SU-DHL-6 (cell line): Measurements from ENCODE around the gene TTC6.

Experiments
- EZH2phosphoT487 ChIP-seq: fragments of 200-600 bp; sonication (generic), shearing (Covaris generic); conservative IDR thresholded peaks from 2 replicates; pipeline ENCODE4 v1.6.1; 2018; ENCODE audit warnings: mild to moderate bottlenecking, antibody characterized with exemption, low read length, moderate library complexity, mixed read lengths
- TF ChIP-seq, protein P1 (sequence below): fragments of 200-600 bp; sonication (generic); IDR thresholded peaks from one replicate; pipeline ENCODE4 v1.5.1; 2017; ENCODE audit warnings: antibody characterized with exemption, mild to moderate bottlenecking, low read length, moderate library complexity; ENCODE audit not compliant: insufficient read depth, poor library complexity, severe bottlenecking

GRCh38 chr14:37583358-37584210, 11.8 kb upstream of the TTC6 start:
- TF ChIP-seq, protein P1, sequence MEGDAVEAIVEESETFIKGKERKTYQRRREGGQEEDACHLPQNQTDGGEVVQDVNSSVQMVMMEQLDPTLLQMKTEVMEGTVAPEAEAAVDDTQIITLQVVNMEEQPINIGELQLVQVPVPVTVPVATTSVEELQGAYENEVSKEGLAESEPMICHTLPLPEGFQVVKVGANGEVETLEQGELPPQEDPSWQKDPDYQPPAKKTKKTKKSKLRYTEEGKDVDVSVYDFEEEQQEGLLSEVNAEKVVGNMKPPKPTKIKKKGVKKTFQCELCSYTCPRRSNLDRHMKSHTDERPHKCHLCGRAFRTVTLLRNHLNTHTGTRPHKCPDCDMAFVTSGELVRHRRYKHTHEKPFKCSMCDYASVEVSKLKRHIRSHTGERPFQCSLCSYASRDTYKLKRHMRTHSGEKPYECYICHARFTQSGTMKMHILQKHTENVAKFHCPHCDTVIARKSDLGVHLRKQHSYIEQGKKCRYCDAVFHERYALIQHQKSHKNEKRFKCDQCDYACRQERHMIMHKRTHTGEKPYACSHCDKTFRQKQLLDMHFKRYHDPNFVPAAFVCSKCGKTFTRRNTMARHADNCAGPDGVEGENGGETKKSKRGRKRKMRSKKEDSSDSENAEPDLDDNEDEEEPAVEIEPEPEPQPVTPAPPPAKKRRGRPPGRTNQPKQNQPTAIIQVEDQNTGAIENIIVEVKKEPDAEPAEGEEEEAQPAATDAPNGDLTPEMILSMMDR, result no peak
- TF ChIP-seq EZH2phosphoT487, result no peak
